Measurements from ENCODE around the gene NAIF1.

The NAIF1 gene

DNA sequence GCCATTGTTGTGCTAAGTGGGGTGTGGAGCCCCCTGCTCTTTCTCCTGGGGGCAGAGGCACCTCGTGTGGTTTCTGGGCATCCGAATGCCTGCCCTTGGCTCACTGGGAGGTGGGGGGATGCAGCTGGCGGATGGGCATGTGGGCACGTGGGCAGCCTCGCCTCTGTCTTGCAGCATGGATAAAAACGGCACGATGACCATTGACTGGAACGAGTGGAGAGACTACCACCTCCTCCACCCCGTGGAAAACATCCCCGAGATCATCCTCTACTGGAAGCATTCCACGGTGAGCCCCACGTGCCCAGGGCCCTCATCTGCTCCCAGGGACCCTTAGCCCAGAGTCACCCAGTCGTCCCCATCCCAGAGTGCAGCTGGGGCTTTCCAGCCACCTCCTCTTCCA, 35.1 kb upstream of the NAIF1 start:
- DNase-seq (no peak), ATAC-seq (no peak)

DNA sequence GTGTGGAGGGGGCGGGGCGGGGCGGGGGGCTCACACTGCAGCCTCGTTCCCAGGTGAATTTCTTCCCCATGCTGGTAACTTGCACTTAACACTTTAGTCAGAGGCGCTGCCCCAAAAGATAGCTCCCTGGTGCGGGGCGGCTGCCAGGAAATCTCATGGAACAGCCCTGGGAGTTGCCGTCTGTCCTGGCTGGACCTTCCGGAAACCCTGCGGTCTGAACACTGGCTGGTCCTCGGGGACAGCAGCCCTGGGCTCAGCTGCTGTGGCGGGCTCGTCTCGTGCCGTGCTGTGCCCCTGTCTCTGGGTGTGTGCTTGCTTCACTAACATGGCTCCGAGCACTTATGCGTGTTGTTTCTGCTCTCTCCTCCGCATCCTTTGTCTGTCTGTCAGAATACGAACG, 34.6 kb upstream of the NAIF1 start:
- ATAC-seq (no peak), DNase-seq (no peak)

DNA sequence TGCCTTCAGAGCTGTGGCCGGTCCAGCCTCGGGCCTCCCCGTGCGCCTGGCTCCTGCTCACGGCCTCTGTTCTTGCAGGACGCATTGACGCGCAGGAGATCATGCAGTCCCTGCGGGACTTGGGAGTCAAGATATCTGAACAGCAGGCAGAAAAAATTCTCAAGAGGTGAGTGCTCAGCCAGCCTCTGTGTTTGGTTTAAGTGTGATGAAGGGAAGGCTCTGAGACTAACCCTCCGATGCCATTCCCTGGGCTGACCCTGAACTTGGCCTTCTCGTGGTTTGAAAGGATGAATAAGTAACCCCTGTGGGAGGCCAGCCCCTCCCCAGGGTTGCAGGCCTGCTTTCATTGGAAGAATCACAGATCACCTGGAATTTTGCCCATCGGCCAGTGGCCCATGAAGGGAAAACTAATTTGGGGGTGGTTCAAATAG, 34.1 kb upstream of the NAIF1 start:
- DNase-seq (no peak), ATAC-seq (no peak)

DNA sequence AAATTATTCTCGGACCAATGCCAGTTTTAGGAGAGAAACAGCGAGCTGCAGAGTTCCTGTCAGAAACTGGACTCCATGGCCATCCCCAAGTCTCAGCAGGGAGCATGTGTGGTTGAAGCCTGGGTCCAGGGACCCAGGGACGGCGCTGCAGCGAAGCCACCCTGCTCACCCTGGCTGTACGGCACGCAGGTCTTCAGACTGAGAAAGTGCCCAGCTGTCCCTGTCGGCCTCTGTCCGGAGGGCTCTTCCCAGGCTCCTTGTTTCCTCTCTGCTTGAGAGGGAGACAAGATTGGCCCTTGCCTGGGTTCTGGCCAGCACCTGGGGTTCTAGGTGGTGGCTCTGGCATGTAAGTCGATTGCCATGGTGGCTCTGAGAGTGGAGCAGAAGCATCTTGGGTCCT, 33.5 kb upstream of the NAIF1 start:
- ATAC-seq (no peak), DNase-seq (no peak)

DNA sequence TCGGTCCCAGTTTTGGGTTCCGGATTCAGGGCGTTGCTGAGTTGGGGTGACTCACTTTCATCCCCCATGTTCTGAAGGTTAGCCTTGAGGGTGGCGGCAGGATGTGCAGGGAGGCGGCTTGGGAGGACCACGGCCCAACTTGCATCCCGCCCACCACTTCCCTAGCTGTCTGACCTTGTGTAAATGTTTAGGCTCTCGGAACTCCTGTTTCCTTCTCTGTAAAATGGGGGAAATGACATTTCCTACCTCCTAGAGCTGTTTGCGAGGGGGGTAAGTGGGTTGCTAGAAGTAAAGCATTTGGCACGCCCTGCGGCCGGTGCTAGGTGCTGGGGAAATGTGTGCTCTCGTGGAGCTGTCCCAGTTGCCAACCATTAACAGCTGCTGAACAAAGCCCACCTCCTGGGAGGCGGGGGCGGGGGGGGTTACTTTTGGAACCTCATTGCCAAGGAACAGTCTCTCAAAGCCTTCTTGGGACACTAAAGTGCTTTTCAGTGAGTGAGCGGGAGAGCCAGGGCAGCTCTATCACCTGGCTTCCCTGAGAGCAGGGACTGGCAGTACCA, 32.9 kb upstream of the NAIF1 start:
- DNase-seq = no peak
- no peak for ATAC-seq

DNA sequence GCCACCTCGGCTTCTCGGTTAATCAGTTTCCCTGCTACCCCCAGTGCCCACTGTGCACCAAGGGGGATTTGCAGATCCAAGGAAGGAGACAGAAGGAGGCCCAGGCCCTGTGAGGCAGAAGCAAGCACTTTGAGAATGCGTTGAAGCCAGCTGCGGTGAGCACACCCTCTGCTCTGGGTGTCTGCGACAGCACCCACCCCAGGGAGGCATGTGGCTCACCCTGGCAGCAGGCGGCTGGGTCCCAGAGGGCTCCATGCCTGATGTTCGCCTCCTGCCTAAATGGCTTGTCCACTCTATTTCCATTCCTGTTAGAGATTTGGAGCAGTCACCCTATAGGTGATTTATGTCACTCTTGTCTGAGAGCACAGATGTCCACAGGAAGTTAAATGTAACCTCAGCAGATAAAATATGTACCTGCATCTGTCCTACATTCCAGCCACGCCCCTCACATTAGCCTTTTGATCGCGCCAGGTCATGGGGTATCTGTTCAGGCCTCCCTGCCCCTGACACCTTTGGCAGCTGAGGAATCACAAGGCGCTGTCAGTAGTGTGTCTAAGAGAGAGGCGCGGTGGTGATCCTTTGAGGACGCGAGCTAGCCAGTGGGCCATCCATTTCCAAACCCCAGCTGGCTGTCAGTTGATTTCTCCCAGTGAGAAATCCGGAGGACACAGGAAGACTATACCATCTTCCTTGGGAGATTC, 32.3 kb upstream of the NAIF1 start:
- DNase-seq (no peak), ATAC-seq (no peak)

DNA sequence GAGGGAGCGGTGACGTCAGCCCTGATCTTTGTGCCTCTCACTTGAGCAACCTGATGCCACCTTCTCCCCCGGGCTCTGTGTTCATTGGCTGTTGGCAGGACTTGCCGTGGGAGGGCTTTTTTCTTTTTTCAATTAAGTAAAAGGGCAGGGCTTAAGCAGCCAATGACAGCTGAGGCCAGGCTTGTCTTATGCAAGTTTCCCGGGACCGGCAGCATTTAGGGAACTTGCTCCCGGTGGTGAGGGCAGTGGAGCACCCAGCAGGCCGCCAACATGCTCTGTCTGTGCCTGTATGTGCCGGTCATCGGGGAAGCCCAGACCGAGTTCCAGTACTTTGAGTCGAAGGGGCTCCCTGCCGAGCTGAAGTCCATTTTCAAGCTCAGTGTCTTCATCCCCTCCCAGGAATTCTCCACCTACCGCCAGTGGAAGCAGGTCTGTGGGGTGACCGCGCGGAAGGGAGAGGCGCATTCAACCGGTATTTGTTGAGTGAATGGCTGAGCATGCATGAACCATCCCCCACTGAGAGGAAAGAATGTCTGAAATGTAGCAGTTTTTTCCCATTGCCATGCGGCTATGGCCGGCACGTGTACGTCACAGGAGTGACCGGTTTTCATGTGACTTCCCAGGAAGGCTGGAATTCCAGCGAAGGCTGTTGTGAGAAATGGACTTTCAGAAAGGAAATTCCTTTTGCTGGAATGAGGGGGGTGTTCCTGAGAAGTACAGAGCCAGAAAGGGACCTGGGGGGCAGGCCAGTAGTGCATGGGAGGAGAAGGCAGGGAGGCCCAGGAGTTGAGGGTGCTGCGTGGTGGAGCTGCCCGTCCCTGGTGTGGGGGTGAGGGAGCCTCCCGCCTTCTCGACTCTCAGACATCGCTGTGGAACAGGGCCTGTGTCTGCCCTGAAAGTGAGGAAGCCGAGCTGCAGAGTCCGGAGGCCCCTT, 31.4 kb upstream of the NAIF1 start:
- peak; percentile 51 for ATAC-seq
- peak; percentile 75 for DNase-seq

DNA sequence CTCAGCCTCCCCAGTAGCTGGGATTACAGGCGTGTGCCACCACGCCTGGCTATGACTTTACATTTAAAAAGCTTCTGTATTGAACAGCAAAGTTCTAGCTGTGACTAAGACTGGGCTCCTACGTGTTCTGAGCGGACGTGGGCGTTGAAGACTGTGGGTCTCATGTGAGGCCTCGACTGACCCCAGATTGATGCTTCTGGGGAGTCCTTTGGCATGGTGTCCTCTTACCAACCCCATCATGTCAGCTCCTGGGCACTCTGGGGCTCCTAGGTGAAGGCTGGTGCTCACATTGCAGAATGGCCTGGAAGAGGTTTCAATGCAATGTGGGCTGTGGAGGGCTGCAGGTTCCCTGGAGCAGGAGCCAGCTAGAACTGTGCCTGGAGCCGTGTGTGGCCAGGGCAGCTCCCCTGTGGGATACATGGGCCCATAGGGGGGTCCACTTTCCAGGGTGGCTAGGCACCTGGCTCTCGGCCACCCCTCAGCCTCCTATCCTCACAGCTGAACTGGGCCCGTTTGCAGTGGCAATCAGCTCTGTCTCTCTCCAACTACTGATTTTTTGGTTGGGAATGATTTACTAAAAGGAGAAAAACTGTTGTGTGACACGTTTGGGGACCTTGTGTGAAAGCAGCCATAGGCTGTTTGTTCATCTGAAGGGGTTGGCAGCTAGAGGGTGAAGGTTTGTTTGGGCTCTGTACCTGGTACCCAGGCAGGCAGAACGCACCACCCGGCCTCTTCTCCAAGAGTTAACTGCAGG, 30.6 kb upstream of the NAIF1 start:
- no peak for DNase-seq
- no peak for ATAC-seq

DNA sequence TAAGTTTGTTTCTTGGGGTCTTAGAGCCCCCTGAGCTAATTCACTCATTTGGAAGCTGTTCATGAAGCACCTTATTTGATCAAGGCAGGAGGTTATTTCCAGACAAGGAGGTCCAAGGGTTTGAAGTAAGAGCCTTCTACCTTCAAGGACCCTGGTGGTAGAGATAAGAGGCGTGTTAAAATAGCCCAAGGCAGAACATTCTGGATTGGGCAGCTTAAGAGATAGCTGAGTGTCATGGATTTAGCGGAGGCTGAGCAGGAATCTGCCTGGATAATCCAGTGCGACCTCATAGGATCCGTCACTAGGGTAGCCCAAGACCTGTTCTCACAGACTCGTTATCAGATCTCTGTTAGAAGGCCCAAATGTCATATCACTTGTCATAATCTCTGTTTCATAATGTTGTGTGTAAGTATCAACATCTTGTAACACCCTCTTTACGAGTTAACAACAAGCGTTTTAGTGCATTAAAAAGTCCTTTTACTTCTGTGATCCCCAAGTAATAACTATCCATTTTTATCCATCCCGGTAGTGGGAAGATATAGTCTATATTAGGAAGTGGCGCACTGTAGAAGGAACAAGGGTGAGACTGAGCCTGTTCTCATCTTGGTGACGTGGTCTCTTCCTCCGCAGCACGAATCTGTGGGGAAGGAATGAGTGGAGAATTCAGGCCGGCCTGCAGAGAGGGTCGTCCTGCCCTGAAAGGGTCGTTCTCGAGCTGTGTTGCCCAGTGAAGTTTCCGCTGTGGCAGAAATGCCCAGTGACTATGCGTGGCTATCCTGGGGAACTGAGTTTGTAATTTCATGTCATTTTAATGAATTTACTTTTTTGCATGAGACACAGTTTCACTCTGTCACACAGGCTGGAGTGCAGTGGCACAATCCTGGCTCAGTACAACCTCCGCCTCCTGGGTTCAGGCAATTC, 29.8 kb upstream of the NAIF1 start:
- no peak for ATAC-seq

DNA sequence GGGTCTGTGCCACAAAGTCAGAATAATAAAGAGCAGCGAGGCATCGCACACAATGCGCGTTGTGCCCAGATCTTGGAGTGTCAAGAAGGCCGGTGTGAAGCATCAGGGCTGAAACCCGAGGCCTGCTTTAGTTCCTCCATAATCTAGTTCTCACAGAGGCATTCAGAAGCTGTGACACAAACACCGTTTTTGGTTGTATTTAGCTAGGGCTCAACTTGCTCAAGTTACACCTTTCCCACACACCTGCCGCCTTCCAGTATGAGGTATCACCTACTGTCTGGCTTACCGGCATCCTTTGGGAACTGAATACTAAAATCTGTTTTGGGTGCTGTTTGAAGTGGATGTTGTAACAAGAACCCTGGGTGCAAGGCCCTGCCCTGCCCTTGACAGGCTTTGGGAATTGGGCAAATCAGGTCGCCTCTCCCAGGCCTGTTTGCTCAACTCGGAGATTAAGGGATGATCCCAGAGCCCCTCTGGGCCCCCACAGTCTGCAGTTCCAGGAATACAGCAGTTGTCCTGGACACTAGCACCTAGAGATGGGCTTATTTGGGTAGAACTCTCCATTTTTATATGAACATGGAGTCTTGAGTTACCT, 27.9 kb upstream of the NAIF1 start:
- DNase-seq (no peak), ATAC-seq (no peak)

More for the DNA sequence above, 29.8 kb upstream of the NAIF1 start:
- DNase-seq = no peak

DNA sequence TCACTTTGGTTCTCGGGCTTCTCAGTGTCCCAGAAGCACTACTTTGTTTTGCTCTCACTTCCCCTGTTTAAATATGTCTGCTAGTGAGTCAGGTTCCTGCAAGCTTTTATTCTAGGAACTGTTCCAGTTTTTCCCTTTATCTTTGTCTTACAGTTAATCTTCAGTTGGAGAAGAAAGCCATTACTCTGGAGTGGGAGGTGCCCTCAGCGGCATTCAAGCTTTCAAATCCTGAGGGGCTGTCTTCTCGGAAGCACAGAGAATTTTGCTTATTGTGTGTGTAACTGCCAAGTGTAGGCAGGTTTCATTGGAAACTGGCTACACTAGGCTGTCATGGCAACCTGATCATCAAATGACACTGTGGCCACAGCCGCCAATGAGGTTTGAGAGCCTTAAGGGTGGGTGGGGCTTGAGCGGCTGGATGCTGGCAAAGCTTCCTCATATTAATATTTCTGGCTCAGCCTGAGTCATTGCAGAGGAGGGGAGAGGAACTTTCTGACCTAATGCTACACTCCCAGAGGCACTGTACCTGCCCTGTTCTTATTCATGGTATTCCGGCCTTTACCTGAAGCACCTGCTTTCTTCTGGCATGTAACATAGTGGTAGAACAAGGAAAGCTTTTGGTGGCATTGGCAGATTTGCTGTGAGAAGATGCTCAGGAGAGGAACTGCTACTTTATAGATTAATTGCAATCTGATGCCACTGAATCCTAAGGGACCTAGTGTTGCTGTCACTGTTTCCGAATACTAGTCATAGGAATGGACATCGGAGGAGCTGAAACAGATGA, 27.2 kb upstream of the NAIF1 start:
- peak; percentile 95 for ATAC-seq
- DNase-seq = peak; percentile 81

DNA sequence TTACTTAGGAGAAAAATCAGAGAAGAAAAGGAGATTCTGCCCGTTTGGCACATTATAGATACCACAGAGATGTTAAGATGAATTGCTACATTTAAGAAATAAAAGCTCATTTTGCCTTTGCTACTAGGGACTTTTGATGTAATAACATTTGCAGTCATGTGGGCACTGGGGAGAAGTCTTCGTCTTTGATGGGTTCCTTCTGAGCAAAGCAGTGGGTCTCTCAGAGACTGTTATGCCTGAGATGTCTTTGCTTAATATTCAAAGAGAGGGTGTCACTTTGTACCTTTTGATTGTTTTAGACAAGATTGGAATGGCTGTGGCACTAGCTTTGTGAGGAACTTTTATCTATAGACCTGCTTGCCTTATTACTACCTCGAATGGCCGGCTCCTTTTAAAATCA, 25.9 kb upstream of the NAIF1 start:
- ATAC-seq (no peak), DNase-seq (no peak)

DNA sequence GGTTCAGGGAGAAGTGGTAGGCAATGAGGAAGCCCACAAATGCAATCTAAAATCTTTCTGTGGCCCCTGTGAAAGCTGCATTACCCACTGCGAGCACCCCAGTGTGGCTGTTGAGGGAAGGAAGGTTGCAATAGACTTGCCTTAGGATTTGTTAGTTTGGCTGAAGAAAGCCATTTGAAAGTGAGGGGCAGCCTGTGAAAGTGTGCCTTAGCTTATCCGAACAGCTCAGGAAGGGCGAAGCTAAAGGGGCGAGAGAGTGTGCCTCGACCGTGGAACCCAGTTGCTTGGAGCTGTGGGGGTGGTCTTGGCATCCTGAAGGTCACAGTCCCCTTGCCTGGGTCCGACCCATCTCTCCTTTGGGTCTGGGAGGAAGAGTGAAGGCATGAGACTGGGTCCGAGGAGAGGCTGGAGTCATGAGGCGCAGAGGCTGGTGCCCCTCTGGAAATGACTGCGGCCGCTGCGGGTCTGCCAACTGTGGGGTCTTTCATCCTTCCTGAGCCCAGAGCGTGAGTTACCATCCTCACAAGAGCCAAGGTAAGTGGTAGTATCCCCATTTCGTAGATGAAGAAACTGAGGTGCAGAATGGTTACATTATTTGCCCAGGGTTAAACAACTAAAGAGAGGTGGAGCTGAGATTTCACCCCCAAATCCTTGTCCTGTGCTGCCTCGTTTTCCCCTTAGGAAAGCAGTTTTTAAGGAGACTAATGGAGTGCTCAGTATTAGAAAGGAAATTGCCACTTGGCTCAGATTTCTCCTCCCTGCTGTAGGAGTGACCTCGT, 25.3 kb upstream of the NAIF1 start:
- DNase-seq (no peak), ATAC-seq (no peak)

DNA sequence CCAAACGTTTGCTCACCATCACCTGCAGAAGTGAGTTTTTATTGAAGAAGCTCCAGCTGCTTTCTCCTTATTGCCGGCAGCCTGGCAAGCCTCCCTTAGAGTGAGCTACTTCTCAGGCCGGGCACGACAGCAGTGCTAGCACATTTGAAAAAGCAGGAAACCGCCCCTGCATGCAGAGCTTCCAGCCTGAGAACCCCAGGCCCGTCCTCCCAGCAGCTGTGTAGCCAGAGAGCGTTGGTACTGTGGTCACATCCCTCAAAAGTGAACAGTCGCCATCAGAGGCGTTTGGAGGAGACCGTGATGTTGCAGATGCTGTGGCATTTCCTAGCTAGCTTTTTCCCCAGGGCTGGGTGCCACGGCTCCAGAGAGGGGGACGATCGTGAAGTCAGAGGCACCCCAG, 24.5 kb upstream of the NAIF1 start:
- no peak for DNase-seq
- no peak for ATAC-seq

DNA sequence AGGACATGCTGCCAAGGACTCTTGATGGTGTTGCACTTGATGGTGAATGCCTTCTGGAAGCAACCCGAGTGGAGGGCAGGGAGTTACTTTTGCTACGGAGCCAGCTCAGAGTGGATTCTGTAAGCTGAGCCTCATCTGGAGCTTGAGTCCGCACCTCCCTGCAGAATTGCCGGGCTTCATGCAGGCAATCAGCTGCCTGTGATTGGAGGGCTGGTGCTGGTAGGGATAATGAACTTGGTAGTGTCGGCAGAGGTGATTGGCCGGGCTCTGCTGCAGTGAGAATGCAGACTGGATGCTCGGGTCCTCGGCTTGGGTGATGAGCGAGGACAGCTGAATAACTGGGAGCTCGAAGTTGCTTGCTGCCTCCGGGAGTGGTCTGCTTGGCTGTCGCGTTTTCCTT, 24.0 kb upstream of the NAIF1 start:
- DNase-seq (no peak), ATAC-seq (no peak)

DNA sequence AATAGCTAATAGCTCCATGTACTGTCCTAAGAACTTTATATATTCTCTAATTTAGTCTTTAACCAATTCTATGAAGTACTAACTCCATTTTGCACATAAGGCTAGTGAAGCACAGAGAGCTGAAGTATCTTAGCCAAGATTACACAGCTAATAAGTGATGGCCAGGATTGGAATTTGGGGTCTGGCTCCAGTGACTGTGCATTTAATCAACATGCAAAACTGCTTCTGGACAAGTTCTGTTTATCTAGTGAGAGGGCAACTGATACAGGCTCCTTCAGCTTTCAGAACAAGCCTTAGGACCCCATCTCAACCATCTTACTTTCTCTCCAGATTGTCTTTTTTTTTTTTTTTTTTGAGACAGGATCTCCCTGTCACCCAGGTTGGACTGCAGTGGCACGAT, 22.2 kb upstream of the NAIF1 start:
- no peak for DNase-seq

DNA sequence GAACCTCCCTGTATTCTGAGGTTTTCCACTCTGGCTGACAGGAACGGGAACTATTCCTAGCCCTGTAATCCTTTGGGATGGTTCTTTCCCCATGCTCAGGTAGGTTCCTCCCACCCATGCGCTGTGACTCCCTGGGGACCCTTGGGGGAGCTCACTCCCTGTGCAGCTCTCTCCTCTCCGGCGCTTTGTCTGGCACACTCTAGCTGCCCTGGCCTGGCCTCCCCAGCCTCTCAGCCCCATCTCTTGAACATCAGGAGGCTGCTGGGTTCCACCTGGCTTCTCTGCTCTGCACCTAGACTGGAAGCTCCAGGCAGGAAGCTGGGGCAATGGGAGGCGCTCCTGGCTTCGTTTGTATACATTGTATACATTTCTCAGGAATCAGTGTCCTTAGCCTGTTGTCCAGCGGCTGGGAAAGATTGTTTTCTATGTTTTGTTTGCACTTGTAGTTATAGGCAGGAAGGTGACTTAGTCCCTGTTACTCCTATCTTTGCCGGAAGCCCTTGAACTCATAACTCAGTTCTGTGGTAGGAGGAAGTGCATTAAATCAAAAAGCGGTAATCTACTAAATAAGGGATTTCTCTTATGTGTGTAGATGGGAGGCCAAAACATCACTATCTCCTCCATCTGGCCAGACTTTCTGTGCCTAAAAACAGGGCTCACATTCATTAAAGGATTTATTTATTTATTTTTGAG, 21.3 kb upstream of the NAIF1 start:
- ATAC-seq = no peak
- DNase-seq = no peak

More for the DNA sequence above, 22.2 kb upstream of the NAIF1 start:
- no peak for ATAC-seq

DNA sequence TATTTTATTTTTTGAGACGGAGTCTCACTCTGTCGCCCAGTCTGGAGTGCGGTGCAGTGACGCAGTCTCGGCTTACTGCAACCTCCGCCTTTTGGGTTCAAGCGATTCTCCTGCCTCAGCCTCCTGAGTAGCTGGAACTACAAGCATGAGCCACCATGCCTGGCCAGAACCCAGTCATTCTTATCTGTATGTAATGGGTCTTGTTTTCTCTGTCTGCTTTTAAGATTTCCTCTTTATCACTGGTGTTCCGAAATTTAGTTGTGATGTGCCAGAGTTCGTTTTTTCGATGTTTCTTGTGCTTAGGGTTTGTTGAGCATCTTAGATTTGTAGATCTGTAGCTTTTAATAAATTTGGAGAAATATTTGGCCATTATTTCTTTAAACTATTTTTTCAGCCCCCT, 20.1 kb upstream of the NAIF1 start:
- ATAC-seq = no peak

DNA sequence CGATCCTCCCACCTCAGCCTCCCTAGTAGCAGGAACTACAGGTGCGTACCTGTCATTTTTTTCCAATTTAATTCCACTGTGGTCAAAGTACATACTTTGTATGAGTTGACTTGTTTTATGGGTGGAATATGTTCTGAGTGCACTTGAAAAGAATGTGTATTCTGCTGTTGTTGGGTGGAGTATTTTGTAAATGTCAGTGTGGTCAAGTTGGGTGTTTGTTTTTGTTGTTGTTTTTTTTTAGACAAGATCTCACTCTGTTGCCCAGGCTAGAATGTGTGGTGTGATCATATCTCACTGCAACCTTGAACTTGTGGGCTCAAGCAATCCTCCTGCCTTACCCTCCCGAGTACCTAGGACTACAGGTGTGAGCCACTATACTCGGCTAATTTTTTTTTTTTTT, 18.8 kb upstream of the NAIF1 start:
- ATAC-seq = no peak
- DNase-seq = no peak

More for the DNA sequence above, 20.1 kb upstream of the NAIF1 start:
- no peak for DNase-seq
